RCC 7860 (cell line): ENCODE measurements around the gene KCNQ1OT1.

Experiments
- DNase-seq: peaks from one replicate; pipeline ENCODE4 v3.0.0-alpha.2; 2015; ENCODE audit warnings: low spot score
- FAIRE-seq: peaks from 2 replicates; lab custom pipeline; 2012; peaks lifted over from hg19 to GRCh38; lab: Jason Lieb, UNC

KCNQ1OT1 gene

GRCh38 chr11:2703363-2704141 lies 3.8 kb upstream of the KCNQ1OT1 start:
- no peak for DNase-seq
- FAIRE-seq: no peak

- FAIRE-seq: no peak
- DNase-seq: no peak
These were observed 3.1 kb upstream of the KCNQ1OT1 start for GRCh38 chr11:2702771-2703362.

DNA sequence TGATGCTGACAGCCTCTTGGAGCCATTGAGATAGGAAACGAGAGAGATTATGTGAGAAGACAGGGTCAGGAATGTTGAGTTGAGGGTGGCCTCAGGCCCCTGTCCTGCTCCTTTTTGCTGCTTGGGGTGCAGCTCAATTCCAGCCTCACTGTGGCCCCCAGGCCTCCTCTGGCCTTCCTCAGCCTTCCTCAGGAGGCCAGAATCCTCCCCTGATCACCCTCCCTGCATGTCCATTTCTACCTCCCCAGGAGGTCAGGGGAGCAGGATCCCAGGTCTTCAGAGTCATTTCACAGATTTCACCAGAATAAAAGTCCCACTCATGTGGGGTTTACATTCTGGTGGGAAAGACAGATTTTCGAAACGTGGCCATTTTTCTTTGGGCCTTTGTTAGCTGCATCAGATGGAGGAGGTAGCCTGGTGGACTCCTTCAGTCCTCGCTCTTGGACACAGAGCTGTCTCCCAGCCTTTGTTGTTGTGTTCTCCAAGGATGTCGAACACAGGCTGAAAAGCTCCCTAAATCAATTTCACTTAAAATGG lies 2.2 kb upstream of the KCNQ1OT1 start:
- DNase-seq: no peak
- no peak for FAIRE-seq

- no peak for FAIRE-seq
- DNase-seq: no peak
These were observed 1.4 kb upstream of the KCNQ1OT1 start for GRCh38 chr11:2701230-2701629.

- no peak for FAIRE-seq
- DNase-seq: peak; percentile 32
These were observed 819 bp upstream of the KCNQ1OT1 start for GRCh38 chr11:2700415-2701211.

- FAIRE-seq (no peak), DNase-seq (no peak)
These were observed 636 bp downstream of the KCNQ1OT1 start for GRCh38 chr11:2699185-2699530.

DNA sequence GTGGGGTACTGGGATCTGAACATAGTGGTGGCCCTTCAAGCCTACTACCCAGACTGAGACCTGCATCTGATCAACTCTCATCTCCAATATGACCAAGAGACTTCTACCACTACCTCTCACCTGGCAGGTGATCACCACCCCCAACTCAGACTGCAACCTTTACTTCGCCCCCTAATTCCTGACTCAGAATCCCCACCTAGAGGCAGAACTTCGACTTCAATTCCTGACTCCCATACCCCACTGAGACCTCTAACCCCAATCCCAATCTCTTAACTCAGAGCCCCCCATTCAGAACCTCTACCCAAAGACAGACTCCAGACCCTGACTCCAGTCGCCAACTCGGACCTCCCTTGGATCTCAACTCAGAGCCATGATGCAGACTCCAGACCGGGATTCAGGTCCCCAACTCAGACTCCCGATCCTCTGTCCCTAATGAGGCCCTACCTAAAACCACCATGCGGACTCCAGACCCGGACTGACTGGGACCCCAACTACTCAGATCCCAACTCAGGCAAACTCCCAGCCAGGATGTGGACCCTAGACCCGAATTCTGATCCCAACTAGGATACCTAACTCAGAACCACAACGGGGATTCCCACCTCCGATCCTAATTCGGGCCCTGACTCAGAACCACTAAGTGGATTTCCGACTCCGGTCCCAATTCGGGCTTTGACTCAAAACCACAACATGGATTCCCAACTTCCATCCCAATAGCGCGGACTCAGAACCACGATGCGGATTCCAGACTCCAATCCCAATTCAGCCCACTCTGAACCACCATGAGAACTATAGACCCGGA lies 1.2 kb downstream of the KCNQ1OT1 start:
- no peak for DNase-seq
- no peak for FAIRE-seq

GRCh38 chr11:2697866-2698265 lies 1.9 kb downstream of the KCNQ1OT1 start:
- DNase-seq (no peak), FAIRE-seq (no peak)

- no peak for DNase-seq
- no peak for FAIRE-seq
These were observed 3.3 kb downstream of the KCNQ1OT1 start for GRCh38 chr11:2696455-2696854.

DNA sequence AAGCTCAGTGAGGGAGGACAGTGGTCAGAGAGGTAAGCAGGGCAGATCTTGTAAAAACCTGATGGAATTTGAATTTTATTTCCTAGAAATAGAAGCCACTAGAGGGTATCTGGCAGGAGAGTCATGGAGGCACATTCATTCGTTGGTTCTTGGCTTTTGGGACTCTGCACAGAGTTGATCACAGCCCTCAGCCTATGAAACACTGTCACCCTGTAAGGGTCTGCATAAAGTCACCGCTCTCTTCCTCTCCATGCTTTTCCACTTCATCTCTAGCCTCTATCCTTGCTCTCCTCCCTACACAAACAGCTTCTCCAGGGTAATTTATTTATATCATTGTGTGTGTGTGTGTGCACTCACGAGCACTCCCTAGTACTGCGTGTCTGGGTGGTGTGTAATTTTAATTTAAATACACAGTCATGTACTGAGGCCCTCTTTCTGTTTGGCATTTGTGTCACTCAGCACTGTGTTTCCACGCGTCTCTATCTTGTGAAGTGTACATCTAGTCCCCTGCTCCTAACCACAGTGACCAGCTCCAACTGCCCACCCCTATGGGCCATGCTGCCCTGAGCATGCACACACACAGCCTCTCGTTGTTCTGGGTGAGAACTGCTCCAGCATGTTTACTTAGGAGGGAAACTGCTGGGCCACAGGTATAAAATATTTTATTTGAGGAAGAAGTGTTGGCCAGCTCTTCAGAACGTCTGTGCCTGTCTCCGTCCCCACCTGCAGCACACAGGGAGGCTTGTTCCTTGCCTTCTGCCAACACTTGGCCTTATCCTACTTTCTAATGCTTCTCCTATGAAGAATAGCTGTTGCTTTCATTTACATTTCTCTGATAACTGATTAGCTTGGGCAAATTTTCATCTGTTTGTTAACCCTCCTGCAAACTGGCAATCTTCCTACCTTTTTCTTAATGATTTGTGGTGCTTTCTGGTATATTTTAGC lies 4.5 kb downstream of the KCNQ1OT1 start:
- FAIRE-seq: no peak
- no peak for DNase-seq

DNA sequence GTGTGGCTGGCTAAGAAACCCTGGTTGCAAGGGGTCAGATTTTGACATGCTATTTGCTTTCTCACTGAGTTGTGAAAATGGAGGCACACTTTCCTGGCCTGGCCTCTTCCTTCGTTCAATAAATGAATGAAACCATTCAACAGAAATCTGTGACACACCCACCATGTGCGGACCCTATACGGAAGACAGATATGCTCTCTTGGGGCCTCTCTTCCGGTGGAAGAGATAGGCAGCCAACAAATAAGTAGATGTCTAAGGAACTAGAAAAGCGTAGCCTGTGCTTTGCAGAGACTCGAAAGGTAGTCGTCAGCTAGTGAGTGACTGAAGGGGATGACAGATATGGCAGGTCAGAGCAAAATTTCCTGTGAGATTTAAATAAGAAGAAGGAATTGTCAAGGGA lies 5.3 kb downstream of the KCNQ1OT1 start:
- FAIRE-seq: no peak
- no peak for DNase-seq

DNA sequence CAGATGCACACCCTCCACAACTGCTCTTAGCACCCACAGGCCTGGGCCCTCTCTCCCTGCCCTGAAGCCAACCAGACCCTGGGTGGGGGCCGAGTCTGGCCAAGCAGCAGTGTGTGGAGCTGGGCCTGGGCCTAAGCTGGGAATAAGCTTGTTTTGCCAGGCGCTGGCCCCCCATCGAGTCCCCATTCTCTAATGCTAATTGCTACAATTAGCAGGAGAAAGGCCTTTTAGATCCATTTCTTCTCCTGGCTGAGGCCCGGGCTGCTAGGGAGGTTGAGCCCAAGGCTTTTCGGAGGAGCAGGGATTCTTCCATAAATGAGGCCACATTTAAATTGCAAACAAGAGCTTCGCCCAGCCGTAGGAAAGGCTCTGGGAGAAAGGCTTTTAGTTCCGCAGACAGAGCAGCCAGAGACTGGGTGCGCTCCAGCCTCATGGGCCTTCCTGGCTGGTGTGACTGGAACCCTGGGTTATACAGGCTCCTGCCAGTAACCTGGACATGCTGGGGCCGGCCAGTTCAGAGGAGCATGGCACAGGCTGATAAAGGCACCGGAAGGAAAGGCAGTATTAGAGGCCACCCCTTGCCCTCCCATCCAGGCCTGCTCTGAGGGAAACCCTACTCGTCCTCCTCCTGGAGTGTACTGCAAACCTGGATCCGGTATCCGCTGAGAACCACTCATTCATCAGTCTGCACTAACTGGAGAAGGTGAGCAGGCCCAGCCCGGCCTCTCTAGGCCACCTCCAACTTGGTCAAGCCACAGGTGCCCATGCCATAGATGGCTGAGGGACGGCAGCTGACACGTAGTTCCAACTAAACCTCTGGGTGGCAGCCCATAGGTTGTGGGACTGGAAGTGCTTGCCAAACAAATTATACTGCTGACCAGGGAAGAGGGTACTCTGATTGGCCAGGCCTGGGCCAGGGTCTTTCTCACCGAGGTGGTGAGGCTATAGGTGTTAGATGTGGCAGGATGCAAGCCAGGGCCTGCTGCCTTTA lies 6.2 kb downstream of the KCNQ1OT1 start:
- no peak for DNase-seq
- no peak for FAIRE-seq

GRCh38 chr11:2691991-2692875 lies 7.6 kb downstream of the KCNQ1OT1 start:
- DNase-seq: no peak
- FAIRE-seq: no peak

DNA sequence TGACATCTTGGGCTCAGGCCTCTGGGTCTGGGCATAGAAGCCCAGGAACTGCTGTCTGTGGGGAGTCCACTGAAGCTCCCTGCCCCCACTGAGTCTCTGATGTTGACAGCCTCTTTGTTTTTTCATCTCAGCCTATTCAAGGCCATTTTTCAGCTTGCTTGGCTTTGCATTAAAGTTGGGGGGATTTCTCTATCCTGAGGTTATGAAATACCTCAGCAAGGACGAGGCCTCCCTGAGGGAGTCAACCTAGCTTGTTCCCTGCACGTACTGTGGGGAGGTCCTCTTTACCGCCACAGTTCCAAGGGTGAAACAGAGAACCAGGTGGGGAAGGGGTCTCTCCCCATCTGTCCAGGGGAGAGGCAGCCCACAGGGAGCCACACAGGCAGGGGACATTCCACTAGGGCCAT lies 8.4 kb downstream of the KCNQ1OT1 start:
- FAIRE-seq: no peak

GRCh38 chr11:2690596-2691354 lies 9.0 kb downstream of the KCNQ1OT1 start:
- no peak for DNase-seq
- no peak for FAIRE-seq

More for the DNA sequence above, 8.4 kb downstream of the KCNQ1OT1 start:
- DNase-seq: no peak

GRCh38 chr11:2689651-2690575 lies 9.9 kb downstream of the KCNQ1OT1 start:
- FAIRE-seq (no peak), DNase-seq (no peak)
